Measurements from ENCODE around the gene TMCC3.

Gene TMCC3

GRCh38 chr12:94567761-94568160, 82.6 kb downstream of the TMCC3 start:
- H3K27ac ChIP-seq = no peak overlapping the region
- no peak for TF ChIP-seq CTCF (IDR thresholded peaks at IDR 0.05)
- TF ChIP-seq ZFX (IDR thresholded peaks at IDR 0.05; ENCODE audit: borderline replicate concordance) = no peak

- no peak overlapping the region for H3K27ac ChIP-seq
- no peak for TF ChIP-seq ZFX (IDR thresholded peaks at IDR 0.05; ENCODE audit: borderline replicate concordance)
- no peak for TF ChIP-seq CTCF (IDR thresholded peaks at IDR 0.05)
Measured at GRCh38 chr12:94566345-94566744, 84.0 kb downstream of the TMCC3 start.

- TF ChIP-seq CTCF (IDR thresholded peaks at IDR 0.05) (no peak), ZFX (IDR thresholded peaks at IDR 0.05; ENCODE audit: borderline replicate concordance) (no peak)
- no peak overlapping the region for H3K27ac ChIP-seq
Measured at GRCh38 chr12:94565683-94566082, 84.7 kb downstream of the TMCC3 start.

GRCh38 chr12:94563286-94563685, 87.1 kb downstream of the TMCC3 start:
- TF ChIP-seq ZFX (IDR thresholded peaks at IDR 0.05; ENCODE audit: borderline replicate concordance) (no peak), CTCF (IDR thresholded peaks at IDR 0.05) (no peak)
- no peak overlapping the region for H3K27ac ChIP-seq

GRCh38 chr12:94561943-94562411, 88.4 kb downstream of the TMCC3 start:
- H3K27ac ChIP-seq = peak overlapping the region; percentile 33; the same call in 1 of the 2 replicates
- TF ChIP-seq CTCF (IDR thresholded peaks at IDR 0.05) = no peak
- TF ChIP-seq ZFX (IDR thresholded peaks at IDR 0.05; ENCODE audit: borderline replicate concordance) = no peak

- no peak for TF ChIP-seq CTCF (IDR thresholded peaks at IDR 0.05)
- TF ChIP-seq ZFX (IDR thresholded peaks at IDR 0.05; ENCODE audit: borderline replicate concordance) = no peak
- H3K27ac ChIP-seq = no peak overlapping the region
Measured at GRCh38 chr12:94560431-94561221, 89.7 kb downstream of the TMCC3 start.

- TF ChIP-seq CTCF (IDR thresholded peaks at IDR 0.05) (no peak), ZFX (IDR thresholded peaks at IDR 0.05; ENCODE audit: borderline replicate concordance) (no peak)
- H3K27ac ChIP-seq = no peak overlapping the region
Measured at GRCh38 chr12:94558612-94559011, 91.7 kb downstream of the TMCC3 start.

All from 22Rv1 (cell line).